Rectal smooth muscle tissue (tissue), 1 donor: ENCODE measurements around the gene HES2.
"Not testable (repeated sequence)": the region's sequence is repeated elsewhere in the genome, so short reads cannot be mapped to it uniquely, and the experiment has no call there.

Source experiments
- H3K27ac ChIP-seq: one replicate; pipeline ENCODE4 v1.7.0; 2013; ENCODE audit warnings: low read depth, low read length, inconsistent platforms
- H3K27me3 ChIP-seq: one replicate; pipeline ENCODE4 v1.7.0; 2013; ENCODE audit warnings: low read length; ENCODE audit not compliant: control insufficient read depth, insufficient read depth
- H3K36me3 ChIP-seq: one replicate; pipeline ENCODE4 v1.7.0; 2013; ENCODE audit warnings: low read length; ENCODE audit not compliant: control insufficient read depth, insufficient read depth
- H3K4me1 ChIP-seq: one replicate; pipeline ENCODE4 v1.7.0; 2013; ENCODE audit warnings: low read length; ENCODE audit not compliant: control insufficient read depth, insufficient read depth
- H3K4me3 ChIP-seq: one replicate; pipeline ENCODE4 v1.7.0; 2013; ENCODE audit warnings: low read length
- H3K9ac ChIP-seq: one replicate; pipeline ENCODE4 v1.7.0; 2013; ENCODE audit warnings: low read length

HES2 gene

DNA sequence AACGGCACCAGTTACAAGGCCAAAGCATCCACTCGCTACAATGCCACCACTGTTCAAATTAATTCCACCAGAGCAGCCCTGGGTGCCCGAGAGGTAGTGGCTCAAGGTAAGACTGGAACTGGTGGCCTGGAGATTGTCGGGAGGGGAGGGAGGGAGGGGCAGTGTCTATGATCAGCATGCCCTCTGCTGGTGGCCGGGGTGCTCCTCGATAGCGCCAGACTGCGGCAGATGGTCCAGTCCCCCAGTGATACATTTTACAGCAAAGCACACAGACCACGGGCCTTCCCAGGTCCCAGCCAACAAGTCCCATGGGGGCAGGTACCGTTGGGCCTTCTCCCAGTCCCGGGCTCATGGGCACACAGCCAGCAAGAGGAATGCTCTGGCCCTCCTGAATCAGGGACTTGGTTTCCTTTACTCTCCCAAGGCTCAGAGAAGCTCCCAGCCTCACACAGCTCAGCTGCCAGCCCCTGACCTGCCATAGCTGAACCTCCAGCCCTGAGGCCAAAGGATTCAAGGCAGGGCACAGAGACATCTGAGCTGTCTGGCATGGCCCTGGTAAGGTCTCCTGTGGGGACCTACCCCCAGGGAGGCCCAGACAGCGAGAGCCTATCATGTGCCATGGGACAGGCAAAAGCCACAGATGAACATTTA lies 41.5 kb downstream of the HES2 start:
- Histone ChIP-seq H3K9ac (no peak overlapping the region), H3K4me3 (no peak overlapping the region), H3K27ac (no peak overlapping the region), H3K4me1 (no peaks in the 10 kb centered on the region), H3K36me3 (no peaks in the 10 kb centered on the region), H3K27me3 (no peaks in the 10 kb centered on the region)

DNA sequence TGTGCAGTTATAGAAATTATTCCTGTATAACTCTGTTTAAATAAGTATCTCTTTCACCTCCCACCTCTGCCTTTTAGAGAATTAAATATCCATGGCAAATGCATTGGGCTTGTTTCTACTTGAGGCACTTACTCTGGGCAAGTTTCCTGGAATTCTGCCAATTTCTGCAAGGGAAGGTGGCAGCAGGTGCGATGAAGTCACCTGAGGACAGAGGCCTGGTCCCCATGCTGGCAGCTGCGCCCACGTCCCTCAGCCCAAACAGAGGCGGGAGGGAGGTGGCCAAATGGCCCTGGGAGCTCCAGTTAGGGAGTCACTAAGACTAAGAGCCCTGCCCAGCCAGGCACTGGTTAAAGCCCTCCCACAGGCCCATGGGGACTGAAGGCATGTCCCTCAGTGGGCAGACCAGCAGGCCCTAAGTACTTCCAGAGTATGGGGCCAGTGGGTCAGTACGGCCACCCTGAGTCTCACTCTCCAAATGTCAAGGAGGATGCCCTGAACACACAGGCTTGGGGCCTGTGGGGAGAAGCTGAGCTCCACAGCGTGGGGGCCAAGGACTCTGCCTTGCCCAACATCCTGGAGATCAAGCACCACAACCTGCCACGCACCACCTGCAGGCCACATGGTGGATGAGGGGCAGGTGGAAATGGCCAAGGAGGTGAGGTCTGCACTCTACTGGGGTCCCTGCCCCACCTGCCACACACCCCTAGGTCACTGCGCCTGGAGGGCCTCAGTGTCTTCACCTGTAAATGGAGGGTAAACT lies 45.6 kb downstream of the HES2 start:
- no peak overlapping the region for H3K9ac ChIP-seq
- H3K27ac ChIP-seq, result no peak overlapping the region
- no peaks in the 10 kb centered on the region for H3K4me1 ChIP-seq
- no peak overlapping the region for H3K4me3 ChIP-seq
- no peaks in the 10 kb centered on the region for H3K36me3 ChIP-seq
- no peaks in the 10 kb centered on the region for H3K27me3 ChIP-seq

DNA sequence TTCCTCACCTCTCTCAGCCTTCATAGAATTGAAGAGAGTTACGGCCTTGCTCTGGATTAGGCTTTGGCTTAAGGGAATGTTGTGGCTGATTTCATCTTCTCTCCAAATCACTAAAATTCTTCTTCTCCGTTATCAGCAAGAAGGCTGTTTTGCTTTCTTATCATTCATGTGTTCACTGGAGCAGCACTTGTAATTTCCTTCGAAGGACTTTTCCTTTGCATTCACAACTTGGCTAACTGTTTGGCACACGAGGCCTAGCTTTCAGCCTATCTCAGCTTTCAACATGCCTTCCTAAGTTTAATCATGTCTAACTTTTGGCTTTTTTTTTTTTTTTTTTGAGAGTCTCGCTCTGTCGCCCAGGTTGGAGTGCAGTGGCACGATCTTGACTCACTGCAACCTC lies 47.5 kb downstream of the HES2 start:
- H3K27me3 ChIP-seq, H3K4me1 ChIP-seq, H3K36me3 ChIP-seq, H3K9ac ChIP-seq, H3K27ac ChIP-seq, H3K4me3 ChIP-seq: not testable (repeated sequence)

DNA sequence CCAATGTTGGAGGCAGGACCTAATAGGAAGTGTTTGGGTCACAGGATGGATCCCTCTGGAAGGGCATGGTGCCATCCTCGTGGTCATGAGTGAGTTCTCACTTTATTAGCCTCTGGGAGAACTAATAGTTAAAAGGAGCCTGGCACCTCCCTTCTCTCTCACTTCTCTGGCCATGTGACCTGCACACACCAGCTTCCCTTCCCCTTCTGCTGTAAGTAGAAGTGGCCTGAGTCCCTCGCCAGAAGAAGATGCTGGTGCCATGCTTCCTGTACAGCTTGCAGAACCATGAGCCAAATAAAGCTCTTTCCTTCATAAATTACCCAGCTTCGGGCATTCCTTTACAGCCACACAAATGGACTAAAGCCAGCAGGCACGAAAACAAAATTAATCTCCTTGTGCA lies 49.7 kb downstream of the HES2 start:
- Histone ChIP-seq H3K27ac (no peak overlapping the region), H3K36me3 (no peaks in the 10 kb centered on the region), H3K9ac (no peak overlapping the region), H3K4me3 (no peak overlapping the region), H3K4me1 (peaks cover 5% of the 10 kb centered on the region), H3K27me3 (no peaks in the 10 kb centered on the region)

DNA sequence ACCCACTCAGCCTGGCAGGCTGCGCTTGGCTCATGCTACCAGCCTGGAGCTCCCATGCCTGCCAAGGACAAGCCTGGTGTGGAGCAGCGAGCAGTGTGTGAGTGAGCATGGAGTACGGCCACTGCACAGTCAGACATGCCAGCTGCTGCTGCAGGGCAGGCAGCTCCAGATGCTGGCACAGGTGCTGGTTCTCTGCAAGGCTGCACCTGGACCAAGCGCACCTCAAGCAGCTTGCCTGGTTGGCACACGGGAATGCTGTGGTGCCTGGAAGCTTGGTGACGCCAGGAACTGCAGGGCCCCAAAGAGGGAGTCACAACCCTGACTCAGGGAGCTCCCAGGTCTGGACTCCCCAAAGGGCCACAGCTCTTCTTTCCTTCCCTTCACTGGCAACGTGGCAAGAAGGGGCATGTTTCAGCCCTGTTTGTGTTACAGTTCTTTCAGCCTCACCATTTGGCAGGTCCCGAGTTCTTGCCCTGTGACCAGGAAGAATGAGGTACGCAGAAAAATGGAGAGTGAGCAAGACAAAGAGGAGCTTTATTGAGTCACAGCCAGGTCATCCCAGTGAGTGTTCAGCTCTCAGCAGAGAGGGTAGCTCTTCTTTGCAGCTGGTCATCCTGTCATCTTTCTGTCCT lies 52.2 kb downstream of the HES2 start:
- H3K4me1 ChIP-seq, result peaks cover 5% of the 10 kb centered on the region
- H3K36me3 ChIP-seq, result no peaks in the 10 kb centered on the region

DNA sequence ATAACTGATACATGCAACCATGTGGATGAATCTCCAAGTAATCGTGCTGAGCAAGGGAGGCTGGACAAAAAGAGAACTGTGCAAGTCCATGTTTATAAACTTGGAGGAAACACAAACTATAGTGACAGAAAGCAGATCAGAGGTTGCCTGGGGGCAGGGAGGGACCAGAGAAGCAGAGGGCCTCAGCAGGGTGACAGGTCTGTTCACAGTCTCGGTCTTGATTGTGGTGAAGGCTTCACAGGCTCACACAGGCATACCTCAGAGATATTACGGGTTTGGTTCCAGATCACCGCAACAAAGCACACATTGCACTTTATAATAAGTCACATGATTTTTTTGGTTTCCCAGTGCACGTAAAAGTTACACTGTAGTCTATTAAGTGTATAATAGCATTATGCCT lies 54.7 kb downstream of the HES2 start:
- Histone ChIP-seq H3K4me3 (no peak overlapping the region), H3K36me3 (no peaks in the 10 kb centered on the region), H3K9ac (no peak overlapping the region), H3K27me3 (no peaks in the 10 kb centered on the region), H3K27ac (no peak overlapping the region), H3K4me1 (peaks cover 6% of the 10 kb centered on the region)

More for the DNA sequence above, 52.2 kb downstream of the HES2 start:
- Histone ChIP-seq H3K27ac (peak overlapping the region; percentile 68), H3K4me3 (no peak overlapping the region), H3K27me3 (no peaks in the 10 kb centered on the region), H3K9ac (no peak overlapping the region)

DNA sequence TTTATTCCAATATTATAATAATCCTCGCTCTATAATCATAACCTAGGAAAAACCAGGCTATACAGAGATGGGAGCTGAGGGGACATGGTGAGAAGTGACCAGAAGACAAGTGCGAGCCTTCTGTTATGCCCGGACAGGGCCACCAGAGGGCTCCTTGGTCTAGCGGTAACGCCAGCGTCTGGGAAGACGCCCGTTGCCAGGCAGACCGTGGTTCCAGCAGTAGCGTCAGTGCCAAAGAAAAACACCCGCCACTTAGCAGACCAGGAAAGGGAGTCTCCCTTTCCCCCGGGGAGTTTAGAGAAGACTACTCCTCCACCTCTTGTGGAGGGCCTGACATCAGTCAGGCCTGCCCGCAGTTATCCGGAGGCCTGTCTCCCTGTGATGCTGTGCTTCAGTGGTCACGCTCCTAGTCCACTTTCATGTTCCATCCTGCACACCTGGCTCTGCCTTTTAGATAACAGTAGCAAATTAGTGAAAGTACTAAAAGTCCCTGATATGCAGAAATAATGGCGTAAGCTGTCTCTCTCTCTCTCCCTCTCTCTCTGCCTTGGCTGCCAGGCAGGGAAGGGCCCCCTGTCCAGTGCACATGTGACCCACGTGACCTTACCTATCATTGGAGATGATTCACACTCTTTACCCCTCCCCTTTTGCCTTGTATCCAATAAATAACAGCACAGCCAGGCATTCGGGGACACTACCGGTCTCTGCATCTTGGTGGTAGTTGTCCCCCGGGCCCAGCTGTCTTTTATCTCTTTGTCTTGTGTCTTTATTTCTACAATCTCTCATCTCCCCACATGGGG lies 56.4 kb downstream of the HES2 start:
- H3K27me3 ChIP-seq, H3K4me3 ChIP-seq, H3K36me3 ChIP-seq, H3K4me1 ChIP-seq, H3K9ac ChIP-seq, H3K27ac ChIP-seq: not testable (repeated sequence)
